Activated naive CD8-positive, alpha-beta T cell treated with anti-CD3 and anti-CD28 coated beads, Interleukin-2, amount 50 U/mL, for 24 hours (primary cell): ENCODE measurements around the gene MYO18B.

Experiments used
- ATAC-seq: fragments of 150-1000 bp; cut with Tn5 transposase; one replicate; pipeline ENCODE4 v1.10.0; 2021
- DNase-seq: peaks from one replicate; pipeline ENCODE4 v3.0.0; 2021
- H3K27ac Mint-ChIP-seq: one replicate; pipeline ENCODE4 v1.8.0; 2021; ENCODE audit warnings: mild to moderate bottlenecking, mixed read lengths
- H3K27me3 Mint-ChIP-seq: one replicate; pipeline ENCODE4 v1.8.0; 2021; ENCODE audit warnings: mixed read lengths
- H3K36me3 Mint-ChIP-seq: one replicate; pipeline ENCODE4 v1.8.0; 2021; ENCODE audit warnings: low read depth, mixed read lengths
- H3K4me1 Mint-ChIP-seq: one replicate; pipeline ENCODE4 v1.8.0; 2021; ENCODE audit warnings: mixed read lengths
- H3K4me3 Mint-ChIP-seq: one replicate; pipeline ENCODE4 v1.8.0; 2021; ENCODE audit warnings: mild to moderate bottlenecking, moderate library complexity, mixed read lengths
- H3K9me3 Mint-ChIP-seq: one replicate; pipeline ENCODE4 v1.8.0; 2021; ENCODE audit warnings: mixed read lengths

MYO18B gene

GRCh38 chr22:25827415-25827814 is 85.4 kb downstream of the MYO18B start:
- peaks cover under 1% of the 10 kb centered on the region for H3K9me3 Mint-ChIP-seq
- no peak overlapping the region for H3K27ac Mint-ChIP-seq
- H3K27me3 Mint-ChIP-seq = peaks cover 6% of the 10 kb centered on the region
- no peaks in the 10 kb centered on the region for H3K4me1 Mint-ChIP-seq
- ATAC-seq (no peak), DNase-seq (no peak)
- H3K36me3 Mint-ChIP-seq = no peaks in the 10 kb centered on the region
- no peak overlapping the region for H3K4me3 Mint-ChIP-seq

- ATAC-seq (no peak), DNase-seq (no peak)
- no peaks in the 10 kb centered on the region for H3K36me3 Mint-ChIP-seq
- H3K4me1 Mint-ChIP-seq = no peaks in the 10 kb centered on the region
- peaks cover 4% of the 10 kb centered on the region for H3K27me3 Mint-ChIP-seq
- no peak overlapping the region for H3K27ac Mint-ChIP-seq
- no peaks in the 10 kb centered on the region for H3K9me3 Mint-ChIP-seq
- no peak overlapping the region for H3K4me3 Mint-ChIP-seq
Observed at GRCh38 chr22:25828422-25828821, 86.4 kb downstream of the MYO18B start.

- no peaks in the 10 kb centered on the region for H3K36me3 Mint-ChIP-seq
- no peak overlapping the region for H3K27ac Mint-ChIP-seq
- no peak for ATAC-seq
- no peaks in the 10 kb centered on the region for H3K9me3 Mint-ChIP-seq
- no peak overlapping the region for H3K4me3 Mint-ChIP-seq
- H3K4me1 Mint-ChIP-seq = no peaks in the 10 kb centered on the region
- no peak for DNase-seq
- peaks cover 4% of the 10 kb centered on the region for H3K27me3 Mint-ChIP-seq
Observed at GRCh38 chr22:25829237-25829636, 87.2 kb downstream of the MYO18B start.

- Mint-ChIP-seq H3K9me3 (no peaks in the 10 kb centered on the region), H3K27me3 (no peaks in the 10 kb centered on the region)
- no peak for ATAC-seq
Observed at GRCh38 chr22:25829808-25830777, 88.1 kb downstream of the MYO18B start.

GRCh38 chr22:25833091-25833490 is 91.1 kb downstream of the MYO18B start:
- ATAC-seq (no peak), DNase-seq (no peak)
- H3K4me1 Mint-ChIP-seq = no peaks in the 10 kb centered on the region
- H3K36me3 Mint-ChIP-seq = no peaks in the 10 kb centered on the region
- H3K4me3 Mint-ChIP-seq = no peak overlapping the region
- H3K9me3 Mint-ChIP-seq = no peaks in the 10 kb centered on the region
- H3K27ac Mint-ChIP-seq = no peak overlapping the region
- H3K27me3 Mint-ChIP-seq = no peaks in the 10 kb centered on the region

More at GRCh38 chr22:25829808-25830777, 88.1 kb downstream of the MYO18B start:
- Mint-ChIP-seq H3K4me1 (no peaks in the 10 kb centered on the region), H3K4me3 (no peak overlapping the region), H3K27ac (no peak overlapping the region), H3K36me3 (no peaks in the 10 kb centered on the region)
- DNase-seq = no peak

- no peak overlapping the region for H3K4me3 Mint-ChIP-seq
- no peak overlapping the region for H3K27ac Mint-ChIP-seq
- no peaks in the 10 kb centered on the region for H3K4me1 Mint-ChIP-seq
- DNase-seq = no peak
- H3K27me3 Mint-ChIP-seq = no peaks in the 10 kb centered on the region
- no peak for ATAC-seq
- no peaks in the 10 kb centered on the region for H3K9me3 Mint-ChIP-seq
- H3K36me3 Mint-ChIP-seq = no peaks in the 10 kb centered on the region
Observed at GRCh38 chr22:25833676-25834075, 91.7 kb downstream of the MYO18B start.

GRCh38 chr22:25834490-25834889 is 92.5 kb downstream of the MYO18B start:
- Mint-ChIP-seq H3K4me1 (no peaks in the 10 kb centered on the region), H3K4me3 (no peak overlapping the region), H3K27ac (no peak overlapping the region), H3K27me3 (no peaks in the 10 kb centered on the region), H3K9me3 (no peaks in the 10 kb centered on the region), H3K36me3 (no peaks in the 10 kb centered on the region)
- no peak for ATAC-seq
- no peak for DNase-seq

GRCh38 chr22:25835348-25835747 is 93.4 kb downstream of the MYO18B start:
- no peak for ATAC-seq
- Mint-ChIP-seq H3K9me3 (no peaks in the 10 kb centered on the region), H3K27ac (no peak overlapping the region), H3K27me3 (no peaks in the 10 kb centered on the region), H3K36me3 (no peaks in the 10 kb centered on the region), H3K4me1 (no peaks in the 10 kb centered on the region), H3K4me3 (no peak overlapping the region)
- no peak for DNase-seq

- no peaks in the 10 kb centered on the region for H3K4me1 Mint-ChIP-seq
- ATAC-seq (no peak), DNase-seq (no peak)
- H3K27me3 Mint-ChIP-seq = peaks cover 4% of the 10 kb centered on the region
- H3K9me3 Mint-ChIP-seq = no peaks in the 10 kb centered on the region
- H3K27ac Mint-ChIP-seq = no peak overlapping the region
- H3K4me3 Mint-ChIP-seq = no peak overlapping the region
- no peaks in the 10 kb centered on the region for H3K36me3 Mint-ChIP-seq
Observed at GRCh38 chr22:25837288-25837900, 95.4 kb downstream of the MYO18B start.

GRCh38 chr22:25838960-25839741 is 97.2 kb downstream of the MYO18B start:
- Mint-ChIP-seq H3K9me3 (no peaks in the 10 kb centered on the region), H3K4me1 (no peaks in the 10 kb centered on the region), H3K27ac (no peak overlapping the region), H3K27me3 (peaks cover 4% of the 10 kb centered on the region), H3K4me3 (no peak overlapping the region), H3K36me3 (no peaks in the 10 kb centered on the region)
- ATAC-seq (no peak), DNase-seq (no peak)

GRCh38 chr22:25839755-25840154 is 97.8 kb downstream of the MYO18B start:
- Mint-ChIP-seq H3K9me3 (no peaks in the 10 kb centered on the region), H3K27me3 (peaks cover 4% of the 10 kb centered on the region), H3K4me1 (no peaks in the 10 kb centered on the region), H3K4me3 (no peak overlapping the region), H3K36me3 (no peaks in the 10 kb centered on the region), H3K27ac (no peak overlapping the region)
- ATAC-seq = no peak
- DNase-seq = no peak

GRCh38 chr22:25840167-25840566 is 98.2 kb downstream of the MYO18B start:
- no peaks in the 10 kb centered on the region for H3K9me3 Mint-ChIP-seq
- no peaks in the 10 kb centered on the region for H3K4me1 Mint-ChIP-seq
- H3K36me3 Mint-ChIP-seq = no peaks in the 10 kb centered on the region
- no peak overlapping the region for H3K4me3 Mint-ChIP-seq
- ATAC-seq = no peak
- peaks cover 4% of the 10 kb centered on the region for H3K27me3 Mint-ChIP-seq
- H3K27ac Mint-ChIP-seq = no peak overlapping the region
- DNase-seq = no peak

- Mint-ChIP-seq H3K4me3 (no peak overlapping the region), H3K27ac (no peak overlapping the region), H3K27me3 (peaks cover 4% of the 10 kb centered on the region), H3K9me3 (no peaks in the 10 kb centered on the region), H3K36me3 (no peaks in the 10 kb centered on the region), H3K4me1 (no peaks in the 10 kb centered on the region)
- ATAC-seq (no peak), DNase-seq (no peak)
Observed at GRCh38 chr22:25840891-25841290, 98.9 kb downstream of the MYO18B start.

- ATAC-seq = no peak
- no peaks in the 10 kb centered on the region for H3K36me3 Mint-ChIP-seq
- no peak overlapping the region for H3K4me3 Mint-ChIP-seq
- no peaks in the 10 kb centered on the region for H3K9me3 Mint-ChIP-seq
- no peaks in the 10 kb centered on the region for H3K4me1 Mint-ChIP-seq
- no peak for DNase-seq
- peaks cover 4% of the 10 kb centered on the region for H3K27me3 Mint-ChIP-seq
- no peak overlapping the region for H3K27ac Mint-ChIP-seq
Observed at GRCh38 chr22:25841775-25842174, 99.8 kb downstream of the MYO18B start.
